GM18505 (cell line): ENCODE data around the gene KAZN.

Experiments
- ATAC-seq: cut with Tn5 transposase; IDR thresholded peaks from one replicate; pipeline ENCODE4 v1.9.1; 2021; ENCODE audit not compliant: unreplicated experiment
- POLR2A ChIP-seq: IDR thresholded peaks from 4 replicates; pipeline ENCODE4 v1.6.1; 2011; ENCODE audit warnings: borderline replicate concordance; ENCODE audit not compliant: insufficient read depth, insufficient read length; ENCODE audit errors: extremely low read depth

Gene KAZN

GRCh38 chr1:15157524-15158399 is 559.3 kb downstream of the KAZN start:
- TF ChIP-seq POLR2A: no peak

GRCh38 chr1:15158506-15159165 is 560.2 kb downstream of the KAZN start:
- TF ChIP-seq POLR2A: no peak
- ATAC-seq: no peak

More at GRCh38 chr1:15157524-15158399, 559.3 kb downstream of the KAZN start:
- ATAC-seq: no peak

- no peak for ATAC-seq
- TF ChIP-seq POLR2A: no peak
Observed at GRCh38 chr1:15159166-15159555, 560.7 kb downstream of the KAZN start.

DNA sequence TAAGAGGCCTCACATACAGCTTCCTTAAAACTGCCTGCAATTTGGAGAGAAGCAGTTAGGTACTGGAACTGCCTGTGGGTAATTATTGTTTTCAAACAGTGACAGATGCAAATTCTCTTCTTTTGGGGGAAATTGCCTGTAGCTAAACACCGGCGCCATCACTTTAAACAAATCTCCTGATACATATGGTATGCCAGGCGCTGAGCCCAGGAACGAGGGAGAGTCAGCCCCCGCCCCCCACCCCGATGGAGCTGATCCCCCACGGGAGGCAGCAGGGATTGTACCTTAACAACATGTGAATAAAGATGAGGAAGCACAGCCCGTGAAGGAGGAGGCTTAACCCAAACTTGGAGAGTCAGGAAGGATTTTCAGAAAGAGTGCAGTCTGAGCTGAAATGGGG is 562.1 kb downstream of the KAZN start:
- ATAC-seq: no peak
- no peak for TF ChIP-seq POLR2A

DNA sequence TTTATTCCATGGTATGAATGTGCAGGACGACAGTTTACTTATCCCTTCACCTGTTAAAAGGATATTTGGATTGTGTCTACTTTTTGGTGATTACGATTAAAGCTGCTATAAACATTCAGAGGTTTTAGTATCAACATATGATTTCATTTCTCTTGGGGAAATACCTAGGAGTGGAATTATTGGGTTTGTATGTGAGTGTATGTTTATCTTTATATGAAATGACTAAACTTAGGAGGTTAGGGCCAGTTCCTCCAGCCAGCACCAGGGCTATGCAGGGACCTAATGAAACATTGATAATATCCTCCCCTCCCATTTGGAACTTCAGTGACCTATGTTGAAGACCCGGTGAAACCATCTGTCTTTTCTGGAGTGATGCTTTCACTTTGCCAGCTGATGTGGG is 568.9 kb downstream of the KAZN start:
- ATAC-seq: no peak
- no peak for TF ChIP-seq POLR2A
